H1 (cell line): ENCODE measurements around the gene CST9L. TPM values are rescaled to one million over a fixed set of nuclear protein-coding genes. Genes with fewer than 3 reads are reported as not detected.

Experiments
- CTCF ChIA-PET: fragments of 300-600 bp; sonication (Branson Sonifier 250); formaldehyde crosslinking; loops from one replicate; lab custom pipeline; 2021; ENCODE audit not compliant: partially characterized antibody; lab: Charles Lee
- POLR2A ChIA-PET: fragments of 300-600 bp; sonication (Branson Sonifier 250); formaldehyde crosslinking; loops from one replicate; lab custom pipeline; 2021; ENCODE audit warnings: inconsistent platforms; ENCODE audit not compliant: partially characterized antibody; lab: Charles Lee
- DNase-seq, 2 experiments: peaks; one replicate each; pipeline versions ENCODE4 v3.0.0 to v3.0.0-alpha.2; 2010 to 2022; ENCODE audit warnings: low spot score in 2 of 2, low read depth in 1 of 2, mixed read lengths in 1 of 2
- FAIRE-seq: peaks from 2 replicates; lab custom pipeline; 2011; peaks lifted over from hg19 to GRCh38; lab: Jason Lieb, UNC
- H2AFZ ChIP-seq: 2 replicates; pipeline ENCODE4 v1.8.1; 2012; ENCODE audit warnings: low read length, inconsistent platforms
- H2AK5ac ChIP-seq: 2 replicates; pipeline ENCODE4 v1.6.1; 2013; ENCODE audit warnings: low read depth, low read length
- H2BK120ac ChIP-seq: replicated peaks from 2 replicates; pipeline ENCODE3; 2013; ENCODE audit warnings: low read depth, low read length, inconsistent platforms
- H2BK12ac ChIP-seq: 2 replicates; pipeline ENCODE4 v1.6.1; 2013; ENCODE audit warnings: low read depth, low read length
- H2BK15ac ChIP-seq: 2 replicates; pipeline ENCODE4 v1.6.1; 2013; ENCODE audit warnings: low read length
- H2BK20ac ChIP-seq: 2 replicates; pipeline ENCODE4 v1.6.1; 2013; ENCODE audit warnings: low read length
- H2BK5ac ChIP-seq: 2 replicates; pipeline ENCODE4 v1.6.1; 2013; ENCODE audit warnings: low read depth, low read length
- H3K14ac ChIP-seq: 2 replicates; pipeline ENCODE4 v1.6.1; 2013; ENCODE audit warnings: inconsistent platforms; ENCODE audit not compliant: insufficient read length
- H3K18ac ChIP-seq: 2 replicates; pipeline ENCODE4 v1.6.1; 2013; ENCODE audit warnings: low read length; ENCODE audit errors: extremely low read depth
- H3K23ac ChIP-seq: 2 replicates; pipeline ENCODE4 v1.6.1; 2013; ENCODE audit warnings: inconsistent platforms; ENCODE audit not compliant: insufficient read length
- H3K23me2 ChIP-seq: 2 replicates; pipeline ENCODE4 v1.6.1; 2013; ENCODE audit warnings: low read depth, low read length
- H3K27ac ChIP-seq: 2 replicates; pipeline ENCODE4 v1.6.1; 2011; ENCODE audit warnings: low read depth, low read length, inconsistent platforms
- H3K27me3 ChIP-seq, 4 experiments: replicated peaks in 1 of 4; 1 replicate in 1 of 4; 2 replicates in 3 of 4; pipeline versions ENCODE4 v1.6.1 to v1.8.1; 2011 to 2013; ENCODE audit warnings: low read length in 3 of 4, mild to moderate bottlenecking in 3 of 4, inconsistent platforms in 2 of 4, mixed read lengths in 2 of 4, moderate library complexity in 1 of 4; ENCODE audit not compliant: control insufficient read depth in 3 of 4, insufficient read depth in 3 of 4; ENCODE audit errors: extremely low read depth in 1 of 4
- H3K36me3 ChIP-seq, 4 experiments: 2 replicates each; pipeline versions ENCODE4 v1.6.1 to v1.8.1; 2011 to 2013; ENCODE audit warnings: mild to moderate bottlenecking in 4 of 4, low read length in 3 of 4, moderate library complexity in 2 of 4, control low read depth in 1 of 4, inconsistent platforms in 1 of 4; ENCODE audit not compliant: insufficient read depth in 4 of 4, control insufficient read depth in 2 of 4
- H3K4ac ChIP-seq: replicated peaks from 2 replicates; pipeline ENCODE3; 2013; ENCODE audit warnings: low read length, low read depth, mixed read lengths, inconsistent platforms; ENCODE audit not compliant: insufficient read length
- H3K4me1 ChIP-seq, 4 experiments: replicated peaks in 1 of 4; 1 replicate in 1 of 4; 2 replicates in 3 of 4; pipeline versions ENCODE4 v1.6.1 to v1.8.1; 2011 to 2013; ENCODE audit warnings: low read length in 3 of 4, inconsistent platforms in 2 of 4, mixed read lengths in 1 of 4; ENCODE audit not compliant: insufficient read depth in 4 of 4, control insufficient read depth in 3 of 4
- H3K4me2 ChIP-seq, 2 experiments: 2 replicates each; pipeline versions ENCODE4 v1.6.1 to v1.8.1; 2011 to 2013; ENCODE audit warnings: low read depth in 2 of 2, low read length in 2 of 2, control low read depth in 1 of 2, inconsistent platforms in 1 of 2, mild to moderate bottlenecking in 1 of 2; ENCODE audit not compliant: insufficient read depth in 1 of 2
- H3K4me3 ChIP-seq, 4 experiments: fragments of 200-600, 300-600 bp in 1 of 4; sonication (generic), shearing (Covaris generic), sonication (Bioruptor Twin) in 1 of 4; 2 replicates each; pipeline versions ENCODE4 v1.5.1 to v1.8.1; 2011 to 2016; ENCODE audit warnings: low read length in 4 of 4, low read depth in 3 of 4, control low read depth in 2 of 4, inconsistent platforms in 2 of 4, mild to moderate bottlenecking in 2 of 4, mixed read lengths in 1 of 4, moderate library complexity in 1 of 4; ENCODE audit not compliant: insufficient read depth in 2 of 4; ENCODE audit errors: extremely low read depth in 1 of 4
- H3K56ac ChIP-seq: replicated peaks from 2 replicates; pipeline ENCODE3; 2013; ENCODE audit warnings: low read depth, mild to moderate bottlenecking, mixed read lengths, low read length, inconsistent platforms; ENCODE audit not compliant: insufficient read length
- H3K79me1 ChIP-seq: 2 replicates; pipeline ENCODE4 v1.6.1; 2013; ENCODE audit warnings: low read depth, low read length, control low read depth
- H3K79me2 ChIP-seq, 2 experiments: 2 replicates each; pipeline versions ENCODE4 v1.6.1 to v1.8.1; 2012 to 2013; ENCODE audit warnings: low read length in 2 of 2, mild to moderate bottlenecking in 2 of 2, inconsistent platforms in 1 of 2; ENCODE audit not compliant: insufficient read depth in 2 of 2, control insufficient read depth in 1 of 2
- H3K9ac ChIP-seq, 4 experiments: replicated peaks in 1 of 4; 1 replicate in 1 of 4; 2 replicates in 3 of 4; pipeline versions ENCODE4 v1.6.1 to v1.8.1; 2011 to 2013; ENCODE audit warnings: low read depth in 3 of 4, low read length in 3 of 4, control low read depth in 2 of 4, mild to moderate bottlenecking in 2 of 4, moderate library complexity in 2 of 4, inconsistent platforms in 1 of 4; ENCODE audit errors: extremely low read depth in 1 of 4
- H3K9me3 ChIP-seq, 2 experiments: 2 replicates each; pipeline versions ENCODE4 v1.6.1 to v1.8.1; 2012 to 2013; ENCODE audit warnings: mild to moderate bottlenecking in 2 of 2, moderate library complexity in 2 of 2, control low read depth in 1 of 2, inconsistent platforms in 1 of 2, low read depth in 1 of 2, low read length in 1 of 2, mixed read lengths in 1 of 2; ENCODE audit not compliant: insufficient read depth in 2 of 2
- H4K20me1 ChIP-seq, 2 experiments: replicated peaks in 1 of 2; 2 replicates each; pipeline versions ENCODE3 to v1.8.1; 2011 to 2013; ENCODE audit warnings: inconsistent platforms in 2 of 2, low read length in 2 of 2, mild to moderate bottlenecking in 1 of 2; ENCODE audit not compliant: insufficient read depth in 2 of 2, control insufficient read depth in 1 of 2
- H4K5ac ChIP-seq: 2 replicates; pipeline ENCODE4 v1.6.1; 2013; ENCODE audit warnings: low read length, low read depth, mixed read lengths, inconsistent platforms; ENCODE audit not compliant: insufficient read length
- H4K8ac ChIP-seq: 2 replicates; pipeline ENCODE4 v1.8.0; 2013; ENCODE audit warnings: mild to moderate bottlenecking, moderate library complexity, low read length, inconsistent platforms; ENCODE audit not compliant: insufficient read depth; ENCODE audit errors: extremely low read depth
- H4K91ac ChIP-seq: replicated peaks from 2 replicates; pipeline ENCODE3; 2013; ENCODE audit warnings: low read length, mixed read lengths, inconsistent platforms; ENCODE audit not compliant: insufficient read length
- ATF3 ChIP-seq: IDR thresholded peaks from 2 replicates; pipeline ENCODE4 v1.6.1; 2011; ENCODE audit warnings: low read depth, mild to moderate bottlenecking, low read length; ENCODE audit not compliant: insufficient read depth
- BACH1 ChIP-seq: IDR thresholded peaks from 2 replicates; pipeline ENCODE4 v1.6.1; 2012; ENCODE audit warnings: low read length, improper control_type of control experiment
- CTCF ChIP-seq, 3 experiments: IDR thresholded peaks; 1 replicate in 2 of 3; 2 replicates in 1 of 3; pipeline versions ENCODE4 v1.5.1 to v1.6.1; 2011; ENCODE audit warnings: low read length in 3 of 3, mild to moderate bottlenecking in 3 of 3, inconsistent platforms in 2 of 3, low read depth in 1 of 3, moderate library complexity in 1 of 3; ENCODE audit not compliant: insufficient read depth in 1 of 3; ENCODE audit errors: control extremely low read depth in 1 of 3
- EGR1 ChIP-seq: IDR thresholded peaks from 2 replicates; pipeline ENCODE4 v1.6.1; 2011; ENCODE audit warnings: low read depth, low read length, borderline replicate concordance
- MAFK ChIP-seq: IDR thresholded peaks from 2 replicates; pipeline ENCODE4 v1.6.1; 2012; ENCODE audit warnings: low read depth, mild to moderate bottlenecking, improper control_type of control experiment, low read length
- MAX ChIP-seq: IDR thresholded peaks from 2 replicates; pipeline ENCODE4 v1.6.1; 2012; ENCODE audit warnings: inconsistent platforms
- RBBP5 ChIP-seq: IDR thresholded peaks from 2 replicates; pipeline ENCODE4 v1.7.1; 2012; ENCODE audit warnings: low read depth, mild to moderate bottlenecking, inconsistent platforms, low read length, moderate library complexity, borderline replicate concordance
- SAP30 ChIP-seq: fragments of 300-600 bp; sonication (generic); IDR thresholded peaks from 2 replicates; pipeline ENCODE4 v1.7.1; 2012; ENCODE audit warnings: low read length, moderate library complexity, mild to moderate bottlenecking, inconsistent platforms; ENCODE audit not compliant: insufficient read depth, insufficient replicate concordance
- SP2 ChIP-seq: IDR thresholded peaks from 2 replicates; pipeline ENCODE4 v1.6.1; 2012; ENCODE audit warnings: mild to moderate bottlenecking, low read length, inconsistent platforms
- YY1 ChIP-seq: IDR thresholded peaks from 2 replicates; pipeline ENCODE4 v1.6.1; 2011; ENCODE audit warnings: low read depth, mild to moderate bottlenecking, low read length
- WGBS, 2 experiments: shearing (Covaris generic) in 1 of 2; methylation state at CpG; one replicate each; pipeline versions ENCODE4 v1.1.6 to v1.1.7; 2013 to 2015; ENCODE audit warnings: low lambda C conversion rate in 2 of 2, mixed read lengths in 2 of 2, inconsistent platforms in 1 of 2, low coverage in 1 of 2, missing lambda C conversion rate in 1 of 2; ENCODE audit not compliant: insufficient replicate concordance in 2 of 2, insufficient coverage in 1 of 2, insufficient read length in 1 of 2; ENCODE audit errors: extremely low coverage in 1 of 2, missing lambda C conversion rate in 1 of 2; 5-methylcytosine and 5-hydroxymethylcytosine counted together
- polyA plus RNA-seq, 7 experiments: library from polyadenylated mRNA; depleted of rRNA in 3 of 7; stranded (reverse) in 5 of 7; unstranded in 2 of 7; fragments of >200 nt in 5 of 7; fragments of 200-250 nt in 2 of 7; gene quantifications; 1 replicate in 5 of 7; 2 replicates in 1 of 7; 4 replicates in 1 of 7; pipeline versions ENCODE4 v1.2.1 to v1.2.3, GENCODE V29; 2011 to 2013; ENCODE audit warnings: missing spikeins in 2 of 7, mixed read lengths in 2 of 7
- total RNA-seq: library from RNA; stranded (reverse); fragmentation: NEBNext Ultra II Directional; extraction: Animal tissue kit (Norgen Biotek cat#: 25700); gene quantifications from 2 replicates; pipeline ENCODE4 v1.2.1, GENCODE V29; 2021

Gene CST9L
- total and polyA plus RNA-seq, 2 of the 8 experiments (the other 6 are each of a cell fraction or from before 2014, with no cell fraction given): not detected

DNA sequence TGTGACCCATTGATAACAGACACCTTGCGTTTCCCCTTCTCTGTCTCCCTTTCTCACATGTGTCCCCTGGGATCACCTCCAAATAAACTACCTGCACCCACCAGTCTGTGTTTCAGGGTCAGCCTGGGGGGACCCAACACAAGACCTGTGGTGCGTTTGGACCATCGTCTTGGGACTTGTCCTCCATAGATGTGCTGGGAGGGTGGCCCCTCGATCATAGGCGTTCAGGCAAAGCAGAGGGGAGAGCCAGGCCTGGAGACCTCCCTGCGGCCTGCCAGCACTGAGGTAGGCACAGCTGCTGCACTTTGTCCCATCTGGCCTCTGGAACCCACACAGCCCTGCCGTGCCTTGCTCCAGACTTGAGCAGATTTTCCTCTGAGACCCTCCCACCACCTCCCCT is 19.3 kb upstream of the CST9L start:
- Histone ChIP-seq H4K5ac (no peak overlapping the region), H3K4me3 (no peak overlapping the region), H4K20me1 (no peaks in the 10 kb centered on the region), H2AK5ac (peak overlapping the region; percentile 39; the same call in 1 of the 2 replicates), H3K27me3 (no peaks in the 10 kb centered on the region; a peak in 1 of 7 replicates), H2BK20ac (peak overlapping the region; percentile 48; the same call in 1 of the 2 replicates), H3K18ac (no peak overlapping the region), H3K79me1 (no peaks in the 10 kb centered on the region), H2BK5ac (0 out of 2 replicates have a peak overlapping the region, but pooled peaks have one; percentile 3), H3K9ac (no peak overlapping the region), H3K56ac (no peak overlapping the region), H3K14ac (no peak overlapping the region), H3K23ac (no peak overlapping the region), H3K4me1 (peaks cover 0 to 2% (median 0%) of the 10 kb centered on the region in 4 experiments; a peak in 1 of 7 replicates), H3K23me2 (no peaks in the 10 kb centered on the region), H3K79me2 (no peaks in the 10 kb centered on the region), H2AFZ (no peak overlapping the region), H3K36me3 (no peaks in the 10 kb centered on the region), H2BK12ac (peak overlapping the region; percentile 44; the same call in 1 of the 2 replicates), H3K9me3 (peaks cover 0 to 7% of the 10 kb centered on the region in 2 experiments; a peak in 1 of 4 replicates), H3K4ac (no peak overlapping the region), H3K27ac (no peak overlapping the region), H4K91ac (no peak overlapping the region), H2BK120ac (no peak overlapping the region), H3K4me2 (no peak overlapping the region), H2BK15ac (0 out of 2 replicates have a peak overlapping the region, but pooled peaks have one; percentile 92), H4K8ac (peak overlapping the region; percentile 35; the same call in 1 of the 2 replicates)
- ChIA-PET CTCF (interaction anchor here (0.9 to 6.3 kb wide), 5 partner anchors 11 to 144 kb away, joined by 3 to 99 read pairs (median 4); partner anchors contain the start of gene CST11), POLR2A (no interaction called here)
- 78% methylated on average over 7 of the region's 7 CpGs; no CpG with 5 or more reads in 1 of the 2 experiments for WGBS, 2 experiments
- FAIRE-seq (no peak), DNase-seq (peak in 1 of 2 experiments; percentile 37)
- TF ChIP-seq SP2 (no peak), BACH1 (no peak), YY1 (no peak), RBBP5 (no peak), SAP30 (no peak), CTCF (IDR thresholded peaks at IDR 0.05; ENCODE audit: control extremely low read depth in 1 of 3, insufficient read depth in 1 of 3, low read depth in 1 of 3, low read length in 3 of 3) (no peak), MAFK (no peak), EGR1 (no peak), ATF3 (no peak), MAX (no peak)
